HepG2 (cell line): ENCODE data around the gene AGAP1. TPM values are rescaled to one million over a fixed set of nuclear protein-coding genes. Genes with fewer than 3 reads are reported as not detected.

Experiments used
- ARNT ChIP-seq: fragments of 450-650 bp; IDR thresholded peaks from 2 replicates; pipeline ENCODE4 v1.6.1; 2017
- GABPA ChIP-seq, 2 experiments: IDR thresholded peaks; 2 replicates each; pipeline ENCODE4 v1.6.1; 2011 to 2016; ENCODE audit warnings: low read depth in 2 of 2, low read length in 1 of 2, missing biosample characterization in 1 of 2, missing genetic modification characterization in 1 of 2
- GLMP ChIP-seq: sonication (generic); formaldehyde crosslinking; IDR thresholded peaks from 2 replicates; pipeline ENCODE4 v1.9.0; 2021; ENCODE audit warnings: missing genetic modification reagents, mild to moderate bottlenecking, borderline replicate concordance
- HNF1A ChIP-seq, 2 experiments: sonication (generic) in 1 of 2; formaldehyde crosslinking in 1 of 2; IDR thresholded peaks; 2 replicates each; pipeline versions ENCODE4 v1.4.0 to v1.6.1; 2016 to 2020; ENCODE audit warnings: borderline replicate concordance in 1 of 2, low read depth in 1 of 2, mild to moderate bottlenecking in 1 of 2, missing genetic modification reagents in 1 of 2
- IRX3 ChIP-seq: sonication (generic); formaldehyde crosslinking; IDR thresholded peaks from 2 replicates; pipeline ENCODE4 v1.8.1; 2023; ENCODE audit warnings: mild to moderate bottlenecking, low read depth, missing genetic modification reagents, borderline replicate concordance
- MED13 ChIP-seq: sonication (generic); formaldehyde crosslinking; IDR thresholded peaks from 2 replicates; pipeline ENCODE4 v1.5.0; 2020; ENCODE audit warnings: missing genetic modification reagents
- RBFOX2 ChIP-seq: fragments of 200-400 bp; formaldehyde crosslinking; IDR thresholded peaks from 2 replicates; pipeline ENCODE4 v1.6.1; 2017; ENCODE audit warnings: low read depth, mild to moderate bottlenecking, low read length
- REPIN1 ChIP-seq: sonication (generic); formaldehyde crosslinking; IDR thresholded peaks from 2 replicates; pipeline ENCODE4 v1.8.0; 2022; ENCODE audit warnings: missing genetic modification reagents, low read depth, mild to moderate bottlenecking, borderline replicate concordance
- RFXANK ChIP-seq: IDR thresholded peaks from 2 replicates; pipeline ENCODE4 v1.6.1; 2016
- SNAI1 ChIP-seq: sonication (generic); formaldehyde crosslinking; IDR thresholded peaks from 2 replicates; pipeline ENCODE4 v1.5.0; 2020; ENCODE audit warnings: mild to moderate bottlenecking, missing genetic modification reagents, borderline replicate concordance
- TFDP1 ChIP-seq: IDR thresholded peaks from 2 replicates; pipeline ENCODE4 v1.6.1; 2016; ENCODE audit warnings: missing compliant biosample characterization, missing genetic modification reagents, borderline replicate concordance
- THAP11 ChIP-seq: IDR thresholded peaks from 2 replicates; pipeline ENCODE4 v1.6.1; 2016; ENCODE audit warnings: missing biosample characterization, missing genetic modification reagents
- UBTF ChIP-seq: sonication (generic); formaldehyde crosslinking; IDR thresholded peaks from 2 replicates; pipeline ENCODE4 v1.4.0; 2020; ENCODE audit warnings: mild to moderate bottlenecking, missing genetic modification reagents
- ZBED4 ChIP-seq: sonication (generic); formaldehyde crosslinking; IDR thresholded peaks from 2 replicates; pipeline ENCODE4 v1.4.0; 2020; ENCODE audit warnings: missing genetic modification reagents, borderline replicate concordance
- ZNF230 ChIP-seq: sonication (generic); formaldehyde crosslinking; IDR thresholded peaks from 2 replicates; pipeline ENCODE4 v1.4.0; 2020; ENCODE audit warnings: mild to moderate bottlenecking, missing genetic modification reagents
- ZNF256 ChIP-seq: sonication (generic); formaldehyde crosslinking; conservative IDR thresholded peaks from 2 replicates; pipeline ENCODE4 v1.4.0; 2020; ENCODE audit warnings: missing genetic modification reagents
- ZNF264 ChIP-seq: sonication (generic); formaldehyde crosslinking; IDR thresholded peaks from 2 replicates; pipeline ENCODE4 v1.4.0; 2020; ENCODE audit warnings: missing genetic modification reagents
- polyA plus RNA-seq, 8 experiments: library from polyadenylated mRNA; depleted of rRNA in 3 of 8; stranded (reverse) in 7 of 8; unstranded in 1 of 8; fragments of >200 nt; fragmentation: Illumina TruSeq in 4 of 8; extraction: Trizol in 4 of 8; gene quantifications; 2 replicates each; pipeline versions ENCODE4 v1.2.1 to v1.2.3, GENCODE V29; 2011 to 2016; ENCODE audit warnings: low read depth in 4 of 8, missing spikeins in 1 of 8, mixed read lengths in 1 of 8; ENCODE audit not compliant: insufficient read depth in 1 of 8
- total RNA-seq, 5 experiments: library from RNA; depleted of rRNA; stranded (reverse); fragments of >200 nt; fragmentation: Illumina TruSeq; extraction: Trizol; gene quantifications; 2 replicates each; pipeline ENCODE4 v1.2.3, GENCODE V29; 2016; ENCODE audit warnings: low read depth in 1 of 5

The AGAP1 gene
- total and polyA plus RNA-seq, 2 of the 13 experiments (the other 11 are each of a cell fraction or from before 2014, with no cell fraction given): 21.2 to 32.7 TPM

- 0 out of 2 replicates have a peak, but pooled peaks have one; percentile 16 for TF ChIP-seq UBTF (CRISPR knock-in tag)
- no peak for TF ChIP-seq REPIN1 (CRISPR knock-in tag)
- no peak for TF ChIP-seq ZNF256 (CRISPR knock-in tag)
- TF ChIP-seq ZNF230 (CRISPR knock-in tag): no peak
- no peak for TF ChIP-seq RBFOX2
- no peak; the same call in 1 of the 2 replicates for TF ChIP-seq TFDP1 (CRISPR knock-in tag)
- peak; percentile 61; the same call in 1 of the 2 replicates for TF ChIP-seq THAP11
- TF ChIP-seq ZBED4 (CRISPR knock-in tag): no peak; the same call in 1 of the 2 replicates
- TF ChIP-seq HNF1A (IDR thresholded peaks at IDR 0.05; ENCODE audit: low read depth): peak; percentile 53; the same call in 1 of the 2 replicates
- no peak for TF ChIP-seq HNF1A (CRISPR knock-in tag; IDR thresholded peaks at IDR 0.05; ENCODE audit: borderline replicate concordance)
- no peak for TF ChIP-seq GLMP (CRISPR knock-in tag)
- no peak for TF ChIP-seq RFXANK (CRISPR knock-in tag)
- no peak for TF ChIP-seq IRX3 (CRISPR knock-in tag)
- TF ChIP-seq ZNF264 (CRISPR knock-in tag): no peak
- peak; percentile 25; the same call in 1 of the 2 replicates for TF ChIP-seq GABPA (IDR thresholded peaks at IDR 0.05; ENCODE audit: low read depth, low read length)
- peak; percentile 82 for TF ChIP-seq GABPA (CRISPR knock-in tag; IDR thresholded peaks at IDR 0.05; ENCODE audit: low read depth)
- no peak for TF ChIP-seq SNAI1
- TF ChIP-seq ARNT: no peak
- TF ChIP-seq MED13 (CRISPR knock-in tag): no peak; the same call in 1 of the 2 replicates
Measured at GRCh38 chr2:235542733-235543127, 48.9 kb downstream of the AGAP1 start (continued).
